ENCODE results near the gene AGPAT4. TPM values are rescaled to one million over a fixed set of nuclear protein-coding genes. Genes with fewer than 3 reads are reported as not detected.

AGPAT4 gene
- total RNA-seq, 1 donor from 2014 or later, result 23.7 TPM

DNA sequence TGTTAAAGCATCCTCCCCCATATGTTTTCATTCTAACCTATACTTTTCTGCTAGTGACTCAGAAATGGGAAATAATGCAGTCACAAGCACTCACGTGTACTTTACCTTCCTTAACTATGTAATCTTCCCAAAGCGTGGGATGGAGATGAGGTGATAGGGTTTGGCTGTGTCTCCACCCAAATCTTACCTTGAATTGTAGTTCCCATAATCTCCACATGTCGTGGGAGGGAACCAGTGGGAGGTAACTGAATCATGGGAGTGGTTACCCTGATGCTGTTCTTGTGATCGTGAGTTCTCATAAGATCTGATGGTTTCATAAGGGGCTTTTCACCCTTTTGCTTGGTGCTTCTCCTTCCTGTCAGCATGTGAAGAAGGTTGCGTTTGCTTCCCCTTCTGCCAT is 35.4 kb downstream of the AGPAT4 start:
- TF ChIP-seq, protein P1, sequence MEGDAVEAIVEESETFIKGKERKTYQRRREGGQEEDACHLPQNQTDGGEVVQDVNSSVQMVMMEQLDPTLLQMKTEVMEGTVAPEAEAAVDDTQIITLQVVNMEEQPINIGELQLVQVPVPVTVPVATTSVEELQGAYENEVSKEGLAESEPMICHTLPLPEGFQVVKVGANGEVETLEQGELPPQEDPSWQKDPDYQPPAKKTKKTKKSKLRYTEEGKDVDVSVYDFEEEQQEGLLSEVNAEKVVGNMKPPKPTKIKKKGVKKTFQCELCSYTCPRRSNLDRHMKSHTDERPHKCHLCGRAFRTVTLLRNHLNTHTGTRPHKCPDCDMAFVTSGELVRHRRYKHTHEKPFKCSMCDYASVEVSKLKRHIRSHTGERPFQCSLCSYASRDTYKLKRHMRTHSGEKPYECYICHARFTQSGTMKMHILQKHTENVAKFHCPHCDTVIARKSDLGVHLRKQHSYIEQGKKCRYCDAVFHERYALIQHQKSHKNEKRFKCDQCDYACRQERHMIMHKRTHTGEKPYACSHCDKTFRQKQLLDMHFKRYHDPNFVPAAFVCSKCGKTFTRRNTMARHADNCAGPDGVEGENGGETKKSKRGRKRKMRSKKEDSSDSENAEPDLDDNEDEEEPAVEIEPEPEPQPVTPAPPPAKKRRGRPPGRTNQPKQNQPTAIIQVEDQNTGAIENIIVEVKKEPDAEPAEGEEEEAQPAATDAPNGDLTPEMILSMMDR (IDR thresholded peaks at IDR 0.05; ENCODE audit: unreplicated experiment), result no peak
- Mint-ChIP-seq H3K36me3 (peaks cover 2% of the 10 kb centered on the region), H3K27ac (no peak overlapping the region), H3K9me3 (no peaks in the 10 kb centered on the region), H3K4me1 (peaks cover 24% of the 10 kb centered on the region), H3K4me3 (no peak overlapping the region), H3K27me3 (ENCODE audit: low read depth) (no peaks in the 10 kb centered on the region)
- no peak for DNase-seq (ENCODE audit: low spot score in 2 of 2, unreplicated experiment in 2 of 2)

GRCh38 chr6:161238081-161238480 is 35.8 kb downstream of the AGPAT4 start:
- TF ChIP-seq, protein P1 (IDR thresholded peaks at IDR 0.05; ENCODE audit: unreplicated experiment), result no peak
- no peaks in the 10 kb centered on the region for H3K27me3 Mint-ChIP-seq (ENCODE audit: low read depth)

GRCh38 chr6:161237176-161237575 is 36.7 kb downstream of the AGPAT4 start:
- no peaks in the 10 kb centered on the region for H3K27me3 Mint-ChIP-seq (ENCODE audit: low read depth)
- H3K4me1 Mint-ChIP-seq, result peaks cover 25% of the 10 kb centered on the region
- H3K36me3 Mint-ChIP-seq, result peaks cover 2% of the 10 kb centered on the region
- no peak for DNase-seq (ENCODE audit: low spot score in 2 of 2, unreplicated experiment in 2 of 2)
- H3K9me3 Mint-ChIP-seq, result no peaks in the 10 kb centered on the region
- no peak overlapping the region for H3K4me3 Mint-ChIP-seq
- H3K27ac Mint-ChIP-seq, result no peak overlapping the region
- TF ChIP-seq, protein P1 (IDR thresholded peaks at IDR 0.05; ENCODE audit: unreplicated experiment), result no peak

More at GRCh38 chr6:161238081-161238480, 35.8 kb downstream of the AGPAT4 start:
- Mint-ChIP-seq H3K27ac (no peak overlapping the region), H3K9me3 (no peaks in the 10 kb centered on the region), H3K36me3 (peaks cover 2% of the 10 kb centered on the region), H3K4me3 (no peak overlapping the region), H3K4me1 (peaks cover 25% of the 10 kb centered on the region)
- DNase-seq (ENCODE audit: low spot score in 2 of 2, unreplicated experiment in 2 of 2), result no peak

DNA sequence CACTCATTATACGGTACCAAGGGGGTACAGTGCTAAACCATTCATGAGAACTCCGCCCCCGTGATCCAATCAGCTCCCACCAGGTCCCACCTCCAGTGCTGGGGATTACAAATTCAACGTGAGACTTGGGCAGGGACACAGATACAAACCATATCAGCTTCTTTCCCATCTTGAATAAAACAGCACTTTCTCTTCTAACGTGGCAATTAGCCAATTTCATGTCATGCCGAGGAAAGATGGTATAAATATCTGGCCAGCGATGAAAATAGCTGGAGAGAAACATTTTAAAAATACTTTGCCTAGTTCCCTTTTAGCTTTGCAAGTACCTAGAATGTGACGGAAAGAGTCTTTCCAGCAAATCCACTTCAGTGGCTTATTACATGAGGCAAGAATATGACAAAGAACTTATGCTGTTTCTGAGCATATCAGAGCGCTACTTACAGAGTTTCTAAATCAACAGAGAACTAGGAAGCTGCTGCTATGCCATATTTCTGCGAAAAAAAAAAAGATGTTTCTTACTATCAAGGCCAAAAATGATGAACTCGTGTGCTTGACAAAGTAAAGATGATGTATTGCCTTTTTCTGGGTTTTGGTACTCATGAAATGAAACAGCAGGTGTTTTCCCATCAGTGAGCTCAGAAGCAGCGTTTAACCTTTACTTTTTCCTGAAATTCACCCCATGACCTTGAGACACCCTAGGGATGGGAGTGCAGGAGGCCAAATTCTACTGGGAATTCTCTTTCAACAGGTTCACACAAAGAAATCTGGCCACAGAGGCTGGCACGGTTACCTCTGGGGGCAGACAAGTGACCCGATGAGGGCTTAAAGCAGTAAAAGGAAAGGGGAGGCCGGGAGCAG is 37.9 kb downstream of the AGPAT4 start:
- Mint-ChIP-seq H3K4me1 (peaks cover 25% of the 10 kb centered on the region), H3K27ac (peak overlapping the region; percentile 48), H3K36me3 (peaks cover 2% of the 10 kb centered on the region), H3K9me3 (no peaks in the 10 kb centered on the region), H3K27me3 (ENCODE audit: low read depth) (no peaks in the 10 kb centered on the region), H3K4me3 (no peak overlapping the region)
- no peak for DNase-seq (ENCODE audit: low spot score in 2 of 2, unreplicated experiment in 2 of 2)
- TF ChIP-seq, protein P1 (IDR thresholded peaks at IDR 0.05; ENCODE audit: unreplicated experiment), result no peak

- Mint-ChIP-seq H3K9me3 (no peaks in the 10 kb centered on the region), H3K36me3 (peaks cover 2% of the 10 kb centered on the region), H3K27ac (peak overlapping the region; percentile 81), H3K4me3 (no peak overlapping the region), H3K27me3 (ENCODE audit: low read depth) (no peaks in the 10 kb centered on the region), H3K4me1 (peaks cover 33% of the 10 kb centered on the region)
- peak in 1 of 2 experiments; percentile 62 for DNase-seq (ENCODE audit: low spot score in 2 of 2, unreplicated experiment in 2 of 2)
- TF ChIP-seq, protein P1 (IDR thresholded peaks at IDR 0.05; ENCODE audit: unreplicated experiment), result no peak
These were observed 39.7 kb downstream of the AGPAT4 start for GRCh38 chr6:161233986-161234661.
